Measurements from ENCODE around the gene DNAH1.

GRCh38 chr3:52352566-52352965 lies 36.4 kb downstream of the DNAH1 start:
- no peak for TF ChIP-seq CTCF (IDR thresholded peaks at IDR 0.05)
- TF ChIP-seq POLR2AphosphoS5 (IDR thresholded peaks at IDR 0.05) = no peak

Measured in gastroesophageal sphincter (tissue), 3 donors.